Measurements from ENCODE around the gene PLCH2.

Gene PLCH2

DNA sequence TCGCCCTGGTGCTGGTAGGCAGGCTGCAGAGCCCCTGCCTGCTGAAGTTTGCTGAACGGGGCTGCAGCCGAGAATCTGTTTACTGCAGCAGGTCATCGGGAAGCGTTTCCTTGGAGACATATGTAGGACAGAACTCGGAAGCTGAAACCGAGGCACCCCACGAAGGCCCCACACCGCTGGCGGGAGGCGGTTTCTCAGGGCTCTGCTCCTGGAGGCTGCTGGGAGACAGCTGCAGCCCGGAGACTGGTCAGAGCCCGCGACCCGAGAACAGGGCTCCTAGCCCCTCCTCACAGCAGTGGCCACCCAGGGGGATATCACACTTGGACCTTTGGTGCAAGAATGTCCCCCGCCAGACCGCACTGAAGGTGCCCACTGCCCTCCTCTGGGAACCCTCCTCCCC is 12.7 kb upstream of the PLCH2 start:
- no peak for DNase-seq

DNA sequence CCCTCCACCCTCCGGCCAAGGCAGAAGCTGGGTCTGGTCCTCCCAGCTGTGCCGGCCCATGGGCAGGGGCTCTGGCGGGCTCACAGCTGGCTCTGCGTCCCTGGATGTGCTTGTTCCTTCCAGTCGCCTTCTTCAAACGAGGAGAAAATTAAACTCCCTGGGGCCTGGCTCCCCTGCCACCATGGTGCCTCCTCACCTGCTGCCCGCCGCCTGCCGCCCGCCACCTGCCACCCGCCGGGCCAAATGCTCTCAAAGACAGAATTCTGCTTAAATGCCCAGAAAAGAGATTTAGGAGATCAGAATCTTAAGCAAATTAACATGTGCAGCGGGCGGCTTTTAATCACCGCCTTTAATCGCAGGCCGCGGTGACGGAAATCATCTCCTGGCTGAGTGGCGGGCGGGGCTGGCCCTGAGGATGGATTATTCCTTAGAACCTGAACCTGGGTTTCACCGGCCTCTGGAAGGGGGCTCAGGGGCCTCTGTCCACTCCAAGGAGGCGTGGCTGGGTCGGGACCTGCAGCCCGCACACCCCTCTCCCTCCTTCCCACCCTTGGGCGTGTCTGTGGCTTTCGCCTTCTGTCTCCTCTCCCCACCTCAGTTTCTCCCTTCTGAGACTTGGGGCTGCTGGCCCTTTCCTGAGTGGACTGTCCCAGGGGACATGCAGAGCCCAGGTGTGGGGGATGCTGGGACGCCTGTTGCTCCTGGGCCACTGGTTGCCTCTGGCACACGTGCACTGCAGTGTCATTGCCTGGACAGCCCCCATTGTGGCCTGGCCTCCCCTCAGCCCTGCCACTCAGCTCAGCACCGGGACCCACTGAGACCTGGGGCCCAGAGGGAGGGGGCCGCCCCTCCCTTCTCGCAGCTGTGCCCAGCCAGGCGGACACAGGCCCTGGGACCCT is 10.5 kb upstream of the PLCH2 start:
- no peak for DNase-seq

DNA sequence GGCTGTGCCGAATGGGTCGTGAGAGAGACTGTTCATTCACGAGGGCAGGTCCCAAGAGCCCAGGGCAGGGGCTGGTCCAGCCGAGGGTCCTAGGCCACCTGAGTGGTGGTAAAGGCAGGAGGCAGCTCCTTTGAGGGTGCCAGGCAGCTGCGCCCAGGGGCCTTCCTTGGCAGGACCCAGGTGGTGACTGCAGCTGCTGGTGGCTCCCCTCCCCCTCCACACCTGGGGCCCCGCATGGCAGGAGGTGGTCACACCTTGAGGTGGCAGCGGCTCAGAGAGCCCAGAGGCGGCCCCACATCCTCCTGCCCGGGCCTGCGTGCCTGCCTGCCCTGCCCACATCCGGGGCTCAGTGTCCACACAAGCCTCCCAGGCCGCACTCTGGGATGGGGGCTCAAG is 9.8 kb upstream of the PLCH2 start:
- DNase-seq, result no peak

DNA sequence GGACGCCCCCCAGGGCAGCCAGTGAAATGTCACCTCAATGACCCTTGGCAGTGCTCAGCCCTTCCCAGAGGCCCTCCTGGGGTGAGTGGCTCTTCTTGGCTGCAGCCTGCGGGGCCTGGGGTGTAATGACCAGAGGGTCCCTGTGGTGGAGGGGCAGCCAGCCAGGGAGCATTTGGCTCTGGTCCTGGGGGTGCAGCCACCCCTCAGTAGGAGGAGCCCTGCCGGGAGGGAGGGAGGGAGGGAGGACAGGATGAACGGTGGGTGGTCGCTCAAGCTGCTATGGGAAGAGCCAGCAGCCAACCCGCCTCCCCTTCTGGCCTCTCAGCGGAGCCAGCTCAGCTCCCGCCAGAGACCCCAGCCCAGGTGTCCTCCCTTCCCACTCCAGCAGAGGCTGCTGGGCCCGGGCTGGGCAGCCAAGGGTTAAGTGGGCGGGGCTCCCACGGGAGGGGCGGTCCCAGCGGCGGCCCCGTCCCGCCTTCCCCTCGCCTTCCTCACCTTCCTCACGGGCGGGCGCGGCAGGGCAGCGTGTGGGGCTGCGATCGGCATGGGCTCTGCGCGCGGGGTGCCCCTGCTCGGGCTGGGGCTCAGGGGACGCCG is 9.0 kb upstream of the PLCH2 start:
- no peak for DNase-seq

DNA sequence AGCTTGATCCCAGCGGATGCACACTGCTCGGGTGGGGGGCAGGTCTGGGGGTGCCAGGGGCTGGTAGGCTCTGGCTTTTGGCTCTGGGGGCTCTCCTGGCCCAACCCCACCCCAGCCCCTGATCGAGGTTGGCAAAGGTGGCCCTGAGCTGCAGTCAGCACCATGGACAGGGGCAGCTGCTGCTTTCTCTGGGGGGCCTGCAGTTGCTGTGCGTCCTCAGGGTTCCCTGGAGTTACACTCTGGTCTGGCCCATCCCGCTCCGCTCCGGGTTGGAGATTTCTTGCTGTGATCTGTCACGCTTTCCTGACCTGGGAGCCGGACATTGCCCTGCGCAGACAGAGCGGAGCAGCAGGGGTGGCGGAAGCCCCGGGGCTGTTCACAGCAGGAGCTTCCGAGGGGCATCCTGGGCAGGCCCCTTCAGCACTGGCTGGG is 8.0 kb upstream of the PLCH2 start:
- DNase-seq, result no peak

DNA sequence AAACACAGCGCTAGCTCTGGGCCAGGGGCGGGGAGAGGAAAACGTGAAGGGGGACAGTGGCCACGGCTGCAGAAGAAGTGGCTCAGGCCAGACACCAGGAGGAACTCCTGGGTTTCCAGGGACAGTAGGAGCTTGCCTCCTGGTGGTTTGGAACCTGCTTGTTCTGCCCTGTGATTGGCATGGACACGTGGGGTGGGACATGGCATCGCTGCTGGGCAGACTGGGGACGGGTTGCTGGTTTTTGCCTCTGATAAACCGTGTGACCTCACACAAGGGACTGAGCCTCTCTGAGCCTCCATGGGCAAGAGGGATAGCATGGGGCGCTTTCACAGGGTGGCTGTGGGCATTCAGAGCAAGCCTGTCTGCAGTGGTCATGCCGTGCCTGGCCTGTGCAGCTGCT is 7.5 kb upstream of the PLCH2 start:
- no peak for DNase-seq

DNA sequence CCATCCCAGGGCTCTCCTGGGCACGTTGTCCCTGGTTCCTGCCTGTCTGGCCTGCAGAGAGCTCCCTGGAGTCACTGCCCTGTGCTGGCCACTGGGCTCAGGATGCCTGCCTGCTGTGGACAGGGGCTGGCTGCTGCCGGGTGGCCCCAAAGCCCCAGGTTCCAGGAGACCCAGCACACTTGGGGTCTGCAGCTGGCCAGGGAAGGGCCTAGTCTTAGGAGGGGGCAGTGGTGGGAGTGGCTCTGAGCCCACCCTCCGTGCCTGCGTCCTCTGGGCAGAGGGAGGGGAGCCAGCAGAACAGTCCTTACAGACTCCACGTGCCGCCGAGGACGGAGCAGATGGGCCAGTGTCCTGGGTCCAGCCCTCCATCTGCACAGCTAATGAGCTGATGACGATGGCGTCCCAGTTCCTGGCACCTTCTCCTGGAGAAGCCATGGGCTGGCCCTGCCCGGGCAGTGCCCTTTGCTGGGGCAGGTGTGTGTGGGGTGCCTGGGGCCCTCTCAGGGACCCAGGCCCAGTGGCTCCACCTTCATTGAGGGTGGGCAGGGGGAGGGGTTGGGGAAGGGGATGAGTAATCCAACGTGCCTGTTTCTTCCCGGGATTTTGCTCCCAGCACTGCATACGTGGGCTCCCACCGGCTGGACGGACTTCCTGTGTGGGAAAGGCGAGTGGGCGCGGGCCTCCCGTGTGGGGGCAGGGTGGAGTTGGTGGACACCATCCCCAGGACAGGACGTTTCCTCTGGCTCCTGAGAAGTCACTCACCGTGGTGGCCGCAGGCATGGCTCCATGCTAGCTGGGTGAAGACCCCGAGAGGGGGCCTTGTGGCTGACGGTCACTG is 6.8 kb upstream of the PLCH2 start:
- DNase-seq, result no peak

DNA sequence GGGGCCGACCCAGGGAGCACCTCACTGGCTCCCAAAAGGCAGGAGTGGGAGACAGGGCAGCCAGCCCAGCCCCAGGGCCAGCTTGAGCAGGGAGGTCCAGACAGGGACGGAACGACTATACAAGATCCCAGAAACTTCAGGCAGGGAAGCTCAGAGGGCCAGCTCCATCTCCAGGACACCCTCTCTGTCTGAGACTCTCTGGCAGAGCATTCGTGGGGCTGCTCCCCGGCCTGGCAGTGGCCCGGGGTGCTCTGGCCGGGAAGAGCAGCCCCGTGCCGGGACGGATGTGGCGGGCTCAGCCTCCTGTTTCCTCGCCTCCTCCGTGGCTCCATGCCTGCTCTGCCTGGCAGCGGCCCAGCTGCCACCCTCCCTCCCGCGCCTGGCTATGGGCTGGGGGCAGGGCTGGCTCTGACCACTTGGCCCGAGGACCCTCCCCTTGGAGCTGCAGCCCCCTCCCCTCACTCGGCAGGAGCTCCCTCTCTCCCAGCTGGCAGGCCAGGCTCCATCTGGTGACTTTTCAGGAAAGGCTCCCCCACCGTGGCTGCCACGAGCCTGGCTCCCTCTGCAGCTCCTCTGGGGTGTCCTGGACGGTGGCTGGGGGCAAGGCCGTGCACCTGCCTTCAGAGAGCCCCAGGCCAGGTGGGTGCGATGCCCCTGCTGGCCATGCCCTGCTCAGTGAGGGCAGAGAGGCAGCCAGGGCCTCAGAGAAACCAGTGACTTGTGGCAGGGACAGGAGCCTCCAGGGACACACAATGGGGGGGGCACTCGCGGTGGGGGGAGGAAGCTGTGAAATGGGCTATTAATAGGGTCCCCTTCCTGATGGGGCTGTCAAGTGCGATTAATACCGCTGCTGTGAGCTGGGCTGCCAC is 5.6 kb upstream of the PLCH2 start:
- DNase-seq, result no peak

DNA sequence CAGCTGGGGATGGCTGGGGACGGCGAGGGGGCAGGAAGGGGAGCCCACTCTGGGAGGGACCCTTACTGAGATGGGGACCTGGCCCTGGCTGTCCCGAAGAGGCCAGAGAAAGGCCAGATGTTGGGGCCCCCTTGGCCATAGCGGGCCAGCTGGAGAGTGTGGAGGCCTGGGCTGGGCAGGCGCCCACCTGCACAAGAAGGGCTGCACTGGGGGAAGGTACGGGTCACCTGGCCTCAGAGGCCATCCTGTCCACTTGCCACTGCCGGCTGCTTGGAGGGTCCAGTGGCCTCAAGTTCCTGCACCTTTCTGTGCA is 5.0 kb upstream of the PLCH2 start:
- DNase-seq, result no peak

DNA sequence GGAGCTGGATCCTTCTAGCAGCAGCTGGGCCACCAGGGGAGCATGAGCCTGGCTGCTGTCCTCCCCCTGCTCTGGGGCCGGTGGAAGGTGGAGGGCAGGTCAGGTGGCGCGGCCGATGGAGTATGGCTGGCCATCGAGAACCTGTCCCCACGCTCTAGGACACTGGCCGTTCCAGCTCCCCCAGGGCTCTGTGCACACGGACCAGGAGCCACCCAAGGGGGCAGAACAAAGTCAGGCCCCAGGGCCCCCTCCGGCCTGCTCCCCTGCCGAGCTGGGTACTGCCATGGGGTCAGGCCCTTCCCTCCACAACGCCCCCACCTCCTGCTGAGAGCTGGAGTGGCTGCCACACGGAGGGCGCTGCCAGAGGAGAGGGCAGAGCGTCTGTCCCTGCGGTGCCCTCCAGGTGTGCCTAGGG is 4.5 kb upstream of the PLCH2 start:
- DNase-seq, result no peak

DNA sequence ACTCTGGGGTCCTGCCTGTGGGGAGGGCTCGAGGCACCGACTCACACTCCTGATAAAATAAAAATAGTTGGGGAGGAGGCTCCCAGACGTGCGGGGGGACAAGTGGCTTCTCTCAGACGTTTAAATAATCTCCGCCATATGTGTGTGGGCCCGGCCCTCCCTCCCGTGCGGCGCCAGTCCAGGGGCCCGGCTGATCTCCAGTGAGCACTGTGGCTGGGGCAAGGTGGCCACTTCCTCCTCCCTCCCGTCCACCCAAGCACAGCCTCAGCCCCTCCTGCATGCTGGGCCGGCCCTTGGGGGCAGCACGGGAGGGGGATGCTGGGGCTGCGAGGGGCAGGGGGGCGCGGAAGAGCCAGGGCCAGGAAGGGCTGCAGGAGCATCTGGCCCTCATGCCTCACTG is 4.0 kb upstream of the PLCH2 start:
- DNase-seq, result no peak

DNA sequence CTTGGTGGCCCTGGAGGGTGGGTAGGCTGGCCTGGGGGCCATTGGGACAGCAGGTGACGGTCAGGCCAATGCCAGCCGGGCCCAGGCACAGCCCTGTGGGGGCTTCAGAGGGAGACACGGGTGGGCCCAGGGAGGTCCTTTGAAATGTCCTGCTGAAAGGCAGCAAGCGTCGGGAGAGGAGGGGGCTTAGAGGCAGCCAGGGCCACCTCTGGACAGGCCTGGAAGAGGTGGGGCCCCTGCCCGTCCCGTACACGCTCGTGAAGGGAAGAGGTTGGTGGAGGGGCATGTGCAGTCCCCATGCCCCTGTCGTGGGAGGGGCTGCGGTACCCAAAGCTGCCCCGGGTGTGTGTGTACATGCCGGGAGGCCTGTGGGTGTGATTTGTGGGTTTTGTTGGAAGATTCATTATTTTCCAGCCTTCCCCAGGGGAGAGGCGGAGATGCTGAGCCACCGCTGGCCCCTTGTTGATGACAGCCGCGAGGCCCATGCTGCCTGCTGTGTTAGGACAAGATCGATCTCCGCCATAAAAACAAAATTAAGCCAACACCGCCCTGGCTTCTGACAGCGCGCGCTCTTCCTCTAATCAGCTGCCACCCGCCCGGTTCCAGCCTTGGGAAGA is 3.4 kb upstream of the PLCH2 start:
- DNase-seq, result no peak

DNA sequence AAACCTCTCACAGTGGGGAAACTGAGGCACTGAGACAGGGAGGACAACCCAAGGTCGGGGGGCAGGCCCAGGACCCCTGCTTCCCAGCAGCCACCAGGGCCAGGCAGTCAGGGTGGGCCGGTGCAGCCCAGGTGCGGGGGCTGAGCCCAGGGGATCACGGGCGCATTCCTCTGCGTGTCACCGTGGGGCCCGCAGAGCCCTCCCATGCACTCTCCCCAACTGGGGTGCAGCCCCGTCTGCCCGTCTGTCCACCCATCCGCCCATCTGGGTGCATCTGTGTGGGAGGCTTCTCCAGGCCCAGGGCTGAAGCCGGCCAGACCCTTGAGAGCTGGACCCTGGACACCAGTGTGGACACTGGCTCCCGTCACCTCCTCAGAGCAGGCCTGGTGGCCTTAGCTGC is 2.9 kb upstream of the PLCH2 start:
- DNase-seq, result no peak

DNA sequence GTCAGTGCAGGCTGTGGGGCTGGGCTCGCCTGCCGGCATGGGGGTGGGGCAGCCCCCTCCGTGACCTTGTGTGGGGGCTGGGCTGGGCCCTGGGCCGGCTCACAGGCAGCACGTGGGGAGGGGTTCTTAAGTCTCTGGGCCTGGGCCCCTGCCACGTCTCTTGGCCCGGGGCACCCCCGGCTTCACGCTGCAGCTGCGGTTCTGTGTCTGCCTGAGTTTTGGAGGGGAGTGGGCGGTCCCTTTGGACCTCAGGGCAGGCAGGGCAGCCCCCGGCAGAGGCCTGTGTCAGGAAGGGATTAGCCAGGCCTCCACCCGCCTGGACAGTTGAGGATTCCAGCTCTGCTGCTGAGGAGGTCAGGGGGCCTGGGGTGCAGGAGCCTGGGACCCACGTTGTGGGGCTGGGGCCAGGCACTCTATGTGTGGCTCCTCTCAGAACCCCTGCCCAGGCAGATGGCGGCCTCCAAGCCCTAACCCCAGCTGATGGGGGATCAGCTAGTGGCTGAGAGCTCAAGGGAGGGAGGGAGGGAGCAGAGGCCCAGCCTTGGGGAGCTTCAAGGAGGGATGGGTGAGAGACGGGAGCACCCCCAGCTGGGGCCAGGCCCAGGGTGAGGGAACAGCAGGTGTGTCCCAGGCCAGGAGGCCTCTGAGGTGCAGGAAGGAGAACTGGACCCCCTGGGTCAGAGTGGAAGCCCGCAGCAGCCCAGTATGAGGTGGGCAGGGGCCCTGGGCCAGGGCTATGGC is 1.8 kb upstream of the PLCH2 start:
- DNase-seq, result no peak

DNA sequence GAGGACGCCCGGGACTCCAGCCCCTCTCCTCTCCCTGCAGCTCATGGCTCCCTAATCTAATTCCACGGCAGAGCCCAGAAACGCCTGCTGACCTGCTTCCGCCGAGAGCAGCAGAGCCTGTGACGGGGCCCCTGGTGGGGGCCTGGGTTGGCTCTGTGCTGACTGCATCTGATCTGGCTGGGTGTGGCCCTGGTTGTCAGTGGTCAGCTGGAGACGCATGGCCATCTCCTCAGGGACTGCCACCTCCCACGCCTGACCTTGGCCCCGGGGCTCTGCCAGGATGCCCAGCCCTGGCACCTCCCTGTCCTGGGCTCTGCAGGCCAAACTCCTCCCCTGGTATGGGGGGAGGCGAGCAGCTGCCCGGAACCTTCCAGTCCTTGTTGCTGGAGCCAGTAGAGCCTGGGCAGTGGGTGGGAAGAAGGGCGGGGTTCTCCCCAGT is 1.1 kb upstream of the PLCH2 start:
- no peak for DNase-seq

DNA sequence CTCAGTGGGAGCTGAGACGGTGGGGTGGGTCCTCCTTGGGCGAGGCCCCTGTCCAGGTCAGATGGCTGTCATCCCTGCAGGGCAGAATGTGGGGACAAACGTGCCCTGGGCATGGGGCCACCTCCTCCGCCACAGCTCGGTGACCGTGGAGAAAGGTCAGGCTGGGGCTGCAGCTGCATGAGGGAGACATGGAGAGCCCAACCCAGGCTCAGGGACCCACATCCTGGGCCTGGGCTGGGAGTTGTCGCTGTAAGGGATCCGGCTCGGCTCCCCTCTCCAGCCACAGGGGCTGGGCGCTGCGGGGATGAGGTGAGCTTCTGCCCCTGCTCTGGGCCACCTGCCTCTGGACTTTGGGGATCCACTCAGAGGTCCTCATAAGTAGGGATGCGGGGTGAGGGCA is 518 bp upstream of the PLCH2 start:
- DNase-seq, result no peak

DNA sequence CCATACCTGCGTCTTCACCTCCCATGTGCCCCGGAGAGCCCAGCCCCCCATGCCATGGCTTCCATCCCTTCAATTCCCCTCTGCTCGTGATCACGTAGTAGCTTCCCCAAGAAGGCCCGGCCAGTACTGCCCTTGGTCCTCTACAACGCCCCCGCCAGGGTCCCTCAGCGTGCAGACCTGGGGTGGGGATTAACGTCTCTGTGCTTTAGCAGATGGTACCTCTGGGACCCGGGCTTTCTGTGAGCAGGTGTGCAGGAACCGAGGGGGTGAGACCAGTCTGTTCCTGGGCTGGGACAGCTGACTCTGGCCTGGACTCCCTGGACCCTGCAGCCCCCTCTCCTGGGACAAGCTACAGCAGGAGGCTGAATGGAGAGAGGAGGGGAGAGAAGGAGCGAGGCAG is 1.2 kb downstream of the PLCH2 start:
- DNase-seq, result no peak

DNA sequence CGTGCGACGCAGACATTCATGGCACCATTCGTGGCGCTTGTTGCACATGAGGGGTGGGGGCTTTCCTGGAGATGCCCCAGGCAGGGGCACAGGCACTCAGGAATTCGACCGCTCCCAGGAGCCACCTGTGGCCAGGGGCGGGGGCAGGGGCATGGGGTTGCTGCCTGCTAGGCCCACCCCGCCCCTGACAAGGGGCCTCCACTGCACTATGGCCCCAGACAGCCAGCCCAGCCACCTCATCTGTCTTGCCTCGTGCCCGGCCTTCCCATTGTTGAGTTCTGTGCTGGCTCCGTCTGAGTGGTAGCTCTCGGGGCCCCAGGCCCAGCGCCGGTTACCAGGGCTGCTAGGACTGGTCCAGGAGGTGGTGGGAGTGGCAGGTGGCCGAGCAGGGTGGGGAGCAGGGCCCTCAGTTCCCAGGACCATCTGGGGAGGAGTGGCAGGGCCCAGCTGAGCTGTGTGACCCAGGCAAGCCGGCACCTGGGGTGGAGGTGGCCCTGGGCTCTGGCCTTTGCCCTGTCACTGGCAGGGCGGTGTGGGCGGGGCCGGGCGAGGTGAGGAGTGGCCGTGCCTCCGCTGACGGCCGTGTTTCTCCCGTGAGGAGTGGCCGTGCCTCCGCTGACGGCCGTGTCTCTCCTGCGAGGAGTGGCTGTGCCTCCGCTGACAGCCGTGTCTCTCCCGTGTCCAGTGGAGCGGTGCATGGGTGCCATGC is 1.9 kb downstream of the PLCH2 start:
- DNase-seq, result no peak

DNA sequence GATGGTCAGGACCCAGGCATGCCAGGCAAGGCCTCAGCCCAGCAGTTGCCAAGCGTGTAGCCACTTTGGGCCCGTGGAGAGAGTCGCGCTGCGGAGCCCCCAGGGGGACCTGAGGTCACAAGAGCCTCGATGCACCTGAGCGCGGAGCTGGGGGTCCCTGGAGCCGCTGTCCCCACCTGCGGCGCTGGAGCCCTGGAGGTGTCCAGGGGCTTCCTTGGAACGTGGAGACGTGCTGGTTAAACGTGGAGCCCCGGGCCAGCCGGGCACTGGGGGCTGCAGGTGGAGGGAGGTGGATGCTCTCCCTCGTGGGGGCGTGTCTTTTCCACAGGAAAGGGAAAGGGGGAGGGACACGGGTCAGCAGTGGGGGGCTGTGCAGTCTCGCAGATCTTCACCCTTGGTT is 3.1 kb downstream of the PLCH2 start:
- DNase-seq, result no peak

DNA sequence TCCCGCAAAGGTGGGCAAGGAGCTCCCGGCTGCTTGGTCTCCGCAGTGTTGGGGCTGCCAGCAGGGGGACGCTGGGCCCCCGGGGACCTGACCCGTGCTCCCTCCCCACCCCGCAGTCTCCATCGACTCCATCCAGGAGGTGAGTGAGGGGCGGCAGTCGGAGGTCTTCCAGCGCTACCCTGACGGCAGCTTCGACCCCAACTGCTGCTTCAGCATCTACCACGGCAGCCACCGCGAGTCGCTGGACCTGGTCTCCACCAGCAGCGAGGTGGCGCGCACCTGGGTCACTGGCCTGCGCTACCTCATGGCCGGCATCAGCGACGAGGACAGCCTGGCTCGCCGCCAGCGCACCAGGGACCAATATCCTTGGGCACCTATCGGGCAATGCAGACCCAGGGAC is 3.5 kb downstream of the PLCH2 start:
- DNase-seq, result no peak

Data from NCI-H2029 (cell line).